ENCODE measurements around the gene C1orf174. TPM values are rescaled to one million over a fixed set of nuclear protein-coding genes. Genes with fewer than 3 reads are reported as not detected.

Gene C1orf174
- total RNA-seq, 1 experiment from 2014 or later, result 22.1 TPM

DNA sequence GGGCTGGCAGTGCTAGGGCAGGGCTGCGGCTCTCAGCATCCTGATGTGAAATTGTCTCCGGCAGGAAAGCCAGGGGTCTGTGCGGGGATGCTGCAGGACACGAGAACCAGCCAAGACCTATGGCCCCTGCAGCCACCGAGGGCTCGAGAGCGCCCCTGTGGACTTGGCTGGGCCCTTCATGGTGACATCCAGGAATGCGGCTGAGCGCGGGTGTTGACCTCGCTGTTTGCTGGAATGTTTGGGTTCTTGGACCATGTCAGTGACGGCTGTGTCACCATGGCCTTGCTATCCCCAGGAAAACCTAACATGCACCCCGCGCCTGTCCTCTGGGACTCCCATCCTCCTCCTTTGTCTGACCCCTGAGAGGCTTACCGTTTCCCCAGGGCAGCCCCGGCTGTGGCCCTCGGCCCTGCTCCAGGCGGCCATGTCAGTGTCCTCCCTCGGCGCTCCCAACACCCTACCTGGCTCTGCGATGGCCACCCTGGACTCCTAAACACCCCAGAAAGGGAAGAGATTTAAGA is 14.3 kb upstream of the C1orf174 start:
- Histone ChIP-seq H3K4me3 (no peak overlapping the region), H3K27ac (no peak overlapping the region), H3K79me2 (ENCODE audit: low read depth) (no peaks in the 10 kb centered on the region), H3K27me3 (ENCODE audit: insufficient read depth, low read depth) (0 out of 2 replicates have a peak, but pooled peaks cover 8% of the 10 kb centered on the region), H3F3A (ENCODE audit: insufficient read depth, low read depth) (no peaks in the 10 kb centered on the region), H4K20me1 (ENCODE audit: insufficient read depth) (0 out of 2 replicates have a peak, but pooled peaks cover 3% of the 10 kb centered on the region), H2AFZ (no peak overlapping the region), H3K9me3 (ENCODE audit: insufficient read depth, low read depth) (no peaks in the 10 kb centered on the region), H3K36me3 (ENCODE audit: low read depth) (no peaks in the 10 kb centered on the region), H3K4me1 (replicated peaks; ENCODE audit: insufficient read depth) (no peaks in the 10 kb centered on the region), H3K9me2 (ENCODE audit: insufficient read depth) (no peaks in the 10 kb centered on the region), H3K4me2 (no peak overlapping the region)
- intact Hi-C loops (cut with micrococcal nuclease; ENCODE audit: unreplicated experiment), result no loop called here
- TF ChIP-seq, protein P1, sequence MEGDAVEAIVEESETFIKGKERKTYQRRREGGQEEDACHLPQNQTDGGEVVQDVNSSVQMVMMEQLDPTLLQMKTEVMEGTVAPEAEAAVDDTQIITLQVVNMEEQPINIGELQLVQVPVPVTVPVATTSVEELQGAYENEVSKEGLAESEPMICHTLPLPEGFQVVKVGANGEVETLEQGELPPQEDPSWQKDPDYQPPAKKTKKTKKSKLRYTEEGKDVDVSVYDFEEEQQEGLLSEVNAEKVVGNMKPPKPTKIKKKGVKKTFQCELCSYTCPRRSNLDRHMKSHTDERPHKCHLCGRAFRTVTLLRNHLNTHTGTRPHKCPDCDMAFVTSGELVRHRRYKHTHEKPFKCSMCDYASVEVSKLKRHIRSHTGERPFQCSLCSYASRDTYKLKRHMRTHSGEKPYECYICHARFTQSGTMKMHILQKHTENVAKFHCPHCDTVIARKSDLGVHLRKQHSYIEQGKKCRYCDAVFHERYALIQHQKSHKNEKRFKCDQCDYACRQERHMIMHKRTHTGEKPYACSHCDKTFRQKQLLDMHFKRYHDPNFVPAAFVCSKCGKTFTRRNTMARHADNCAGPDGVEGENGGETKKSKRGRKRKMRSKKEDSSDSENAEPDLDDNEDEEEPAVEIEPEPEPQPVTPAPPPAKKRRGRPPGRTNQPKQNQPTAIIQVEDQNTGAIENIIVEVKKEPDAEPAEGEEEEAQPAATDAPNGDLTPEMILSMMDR (conservative IDR thresholded peaks at IDR 0.05), result no peak
- TF ChIP-seq EZH2 (IDR thresholded peaks at IDR 0.05; ENCODE audit: low read depth), result no peak
- POLR2A ChIA-PET (ENCODE audit: unreplicated experiment), result no interaction called here
- DNase-seq, result no peak
- CTCF ChIA-PET, result no interaction called here
- no TSS peak for BruUV-seq (replicated peaks)

DNA sequence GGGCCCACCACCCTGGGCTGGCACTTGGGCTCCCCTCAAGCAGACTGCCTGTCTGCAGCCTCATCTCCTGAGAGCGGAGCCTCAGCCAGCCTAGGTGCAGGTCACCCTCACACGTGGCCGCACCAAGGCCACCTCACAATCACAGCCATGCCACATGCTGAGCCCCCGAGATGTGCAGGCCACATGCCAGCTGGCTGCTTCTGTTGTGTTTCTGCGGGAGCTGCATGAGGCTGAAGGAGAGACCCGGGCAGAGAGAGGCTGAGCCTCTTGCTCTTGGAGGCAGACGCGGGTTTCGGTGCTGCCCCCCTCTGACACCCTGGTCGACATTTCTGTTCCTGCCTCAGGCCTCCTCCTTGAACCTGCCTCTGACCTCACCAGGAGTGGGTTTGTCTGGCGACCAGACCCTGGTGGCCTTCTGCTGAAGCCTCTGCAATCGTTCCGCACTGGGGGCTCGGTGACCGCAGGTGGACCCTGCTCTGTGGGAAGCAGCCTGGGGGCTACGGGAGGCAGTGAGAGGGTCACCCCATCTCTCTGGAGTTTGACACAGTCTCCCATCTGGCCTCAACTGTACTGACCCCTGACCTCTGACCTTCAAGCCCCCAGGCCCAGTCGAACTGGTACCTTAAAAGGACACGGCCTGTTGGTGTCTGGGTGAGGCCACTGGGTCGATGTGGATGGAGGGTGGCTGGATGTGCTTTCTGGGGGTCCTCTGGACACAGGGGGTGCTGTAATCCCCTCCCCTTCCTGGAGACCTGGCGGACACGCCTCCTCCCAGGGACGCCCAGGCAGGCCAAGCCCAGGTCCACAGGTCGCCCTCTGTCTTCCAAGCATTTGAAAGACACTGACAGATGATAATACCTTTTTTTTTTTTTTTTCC is 13.0 kb upstream of the C1orf174 start:
- POLR2A ChIA-PET (ENCODE audit: unreplicated experiment), result no interaction called here
- Histone ChIP-seq H3K36me3 (ENCODE audit: low read depth) (no peaks in the 10 kb centered on the region), H2AFZ (no peak overlapping the region), H3K4me1 (replicated peaks; ENCODE audit: insufficient read depth) (no peaks in the 10 kb centered on the region), H3K27ac (no peak overlapping the region), H3F3A (ENCODE audit: insufficient read depth, low read depth) (no peaks in the 10 kb centered on the region), H4K20me1 (ENCODE audit: insufficient read depth) (peaks cover 7% of the 10 kb centered on the region; the same call in 1 of the 2 replicates), H3K79me2 (ENCODE audit: low read depth) (no peaks in the 10 kb centered on the region), H3K4me3 (no peak overlapping the region), H3K9me3 (ENCODE audit: insufficient read depth, low read depth) (no peaks in the 10 kb centered on the region), H3K9me2 (ENCODE audit: insufficient read depth) (no peaks in the 10 kb centered on the region), H3K27me3 (ENCODE audit: insufficient read depth, low read depth) (no peaks in the 10 kb centered on the region), H3K4me2 (no peak overlapping the region)
- TF ChIP-seq, protein P1 (conservative IDR thresholded peaks at IDR 0.05), result no peak
- no peak for TF ChIP-seq EZH2 (IDR thresholded peaks at IDR 0.05; ENCODE audit: low read depth)
- no TSS peak for BruUV-seq (replicated peaks)
- intact Hi-C loops (cut with micrococcal nuclease; ENCODE audit: unreplicated experiment), result no loop called here
- DNase-seq, result no peak
- CTCF ChIA-PET, result no interaction called here

DNA sequence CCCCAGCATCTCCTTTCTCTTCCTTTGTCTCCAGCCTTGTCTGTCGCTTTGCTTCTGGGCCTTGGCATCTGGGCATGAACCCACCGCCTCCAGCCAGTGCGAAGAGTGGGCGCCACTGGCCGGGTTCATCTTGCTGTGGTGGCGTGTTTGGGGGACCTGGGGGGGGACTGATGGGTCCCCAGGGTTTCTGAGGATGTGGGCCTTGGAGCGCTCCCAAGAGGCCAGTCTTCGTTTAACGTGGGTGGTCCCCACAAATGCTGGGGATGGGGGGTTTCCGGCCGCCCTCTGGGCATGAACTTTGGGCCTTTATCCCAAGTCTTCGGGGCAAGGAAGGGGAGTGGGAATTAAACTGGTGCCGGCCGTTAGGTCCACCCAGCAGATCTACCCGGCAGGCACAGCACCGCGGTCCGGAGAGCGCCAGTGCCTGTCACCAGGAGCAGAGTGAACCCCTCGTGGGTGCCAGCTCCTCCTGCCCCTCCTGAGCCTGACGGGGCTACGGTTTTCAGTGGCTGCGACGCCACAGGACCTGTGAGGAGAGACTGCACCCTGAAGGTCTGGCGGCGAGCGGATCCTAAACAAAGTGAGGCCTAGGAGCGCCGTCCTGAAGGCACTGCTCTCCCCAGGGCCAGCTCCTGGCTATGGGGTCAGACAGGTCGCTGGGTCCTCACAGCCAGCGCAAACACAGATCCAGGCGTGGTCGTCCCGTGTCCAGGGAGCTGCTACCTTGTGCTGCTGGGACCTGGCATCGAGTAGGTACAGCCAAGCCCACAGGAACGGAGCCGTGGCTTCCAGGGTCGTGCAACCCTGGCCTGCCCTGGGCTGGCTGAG is 12.1 kb upstream of the C1orf174 start:
- no TSS peak for BruUV-seq (replicated peaks)
- intact Hi-C loops (cut with micrococcal nuclease; ENCODE audit: unreplicated experiment), result no loop called here
- TF ChIP-seq, protein P1 (conservative IDR thresholded peaks at IDR 0.05), result no peak
- TF ChIP-seq EZH2 (IDR thresholded peaks at IDR 0.05; ENCODE audit: low read depth), result no peak
- Histone ChIP-seq H3K27ac (no peak overlapping the region), H3K4me3 (no peak overlapping the region), H3K4me1 (replicated peaks; ENCODE audit: insufficient read depth) (no peaks in the 10 kb centered on the region), H3F3A (ENCODE audit: insufficient read depth, low read depth) (no peaks in the 10 kb centered on the region), H3K36me3 (ENCODE audit: low read depth) (no peaks in the 10 kb centered on the region), H3K9me2 (ENCODE audit: insufficient read depth) (no peaks in the 10 kb centered on the region), H4K20me1 (ENCODE audit: insufficient read depth) (peaks cover 7% of the 10 kb centered on the region; the same call in 1 of the 2 replicates), H3K79me2 (ENCODE audit: low read depth) (no peaks in the 10 kb centered on the region), H3K27me3 (ENCODE audit: insufficient read depth, low read depth) (no peaks in the 10 kb centered on the region), H3K4me2 (no peak overlapping the region), H2AFZ (no peak overlapping the region), H3K9me3 (ENCODE audit: insufficient read depth, low read depth) (no peaks in the 10 kb centered on the region)
- ChIA-PET CTCF (no interaction called here), POLR2A (ENCODE audit: unreplicated experiment) (no interaction called here)
- DNase-seq, result no peak

Measured in PC-9 (cell line).